ENCODE results near the gene CFAP45. TPM values are rescaled to one million over a fixed set of nuclear protein-coding genes. Genes with fewer than 3 reads are reported as not detected.

CFAP45 gene
- total RNA-seq, 1 donor from 2014 or later = 1.5 TPM

DNA sequence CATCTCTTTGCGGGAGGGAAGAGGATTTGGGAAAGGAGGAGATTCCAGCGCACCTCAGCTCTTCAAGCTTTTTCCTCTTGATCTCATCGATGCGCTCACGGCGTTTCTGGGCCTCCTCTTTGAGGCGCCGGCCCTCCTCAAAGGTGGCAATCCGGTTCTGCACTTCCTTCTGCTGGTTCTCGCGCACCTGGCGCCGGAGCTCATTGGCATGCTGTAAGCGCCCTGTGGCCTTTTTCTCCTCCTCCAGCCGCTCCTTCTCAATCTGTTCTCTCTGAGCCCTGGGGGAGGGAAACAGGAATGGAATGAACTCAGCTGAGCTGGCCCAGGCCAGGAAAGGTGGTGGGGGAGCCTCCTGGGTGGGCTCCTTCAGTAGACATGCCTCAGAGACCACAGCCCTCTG is 27.1 kb downstream of the CFAP45 start:
- peak; percentile 58 for ATAC-seq

DNA sequence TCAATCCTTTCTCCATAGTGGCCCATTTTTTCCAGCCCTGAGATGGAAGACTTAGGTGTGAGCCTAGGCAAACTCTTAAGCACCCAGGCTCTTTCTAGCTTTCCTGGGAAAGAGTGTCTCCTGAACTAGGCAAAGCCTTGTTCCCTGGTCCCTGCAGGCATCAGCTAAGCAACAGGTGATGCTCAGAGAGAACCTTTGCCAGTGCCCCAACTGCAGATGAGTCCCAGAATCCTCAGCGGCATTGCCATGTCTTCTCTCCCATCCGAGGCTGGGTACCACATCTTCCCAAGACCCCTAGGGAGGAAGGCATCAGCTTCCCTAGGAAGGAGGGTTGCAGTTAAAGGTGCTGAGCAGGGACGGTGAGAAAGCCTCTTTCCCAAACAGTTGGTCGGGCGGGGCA is 29.3 kb downstream of the CFAP45 start:
- ATAC-seq = no peak

DNA sequence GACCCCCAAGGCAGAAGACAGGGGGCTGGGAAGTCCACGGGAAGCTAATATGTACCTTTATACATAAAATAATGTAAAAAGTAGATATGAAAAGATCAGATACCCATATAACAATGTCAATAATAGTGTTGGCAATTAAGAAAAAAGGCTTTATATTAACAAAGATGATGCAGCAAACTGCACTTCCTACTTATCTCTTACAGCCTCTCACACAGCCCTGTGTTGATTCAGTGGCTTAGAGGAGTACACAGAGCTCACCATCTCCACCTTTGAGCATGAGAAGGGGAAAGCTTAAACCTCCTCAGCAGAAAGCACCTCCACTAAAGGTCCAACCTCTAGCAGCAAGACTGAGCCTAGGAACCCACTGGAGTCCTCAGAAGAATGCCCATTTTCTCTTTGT is 30.4 kb downstream of the CFAP45 start:
- no peak for ATAC-seq

DNA sequence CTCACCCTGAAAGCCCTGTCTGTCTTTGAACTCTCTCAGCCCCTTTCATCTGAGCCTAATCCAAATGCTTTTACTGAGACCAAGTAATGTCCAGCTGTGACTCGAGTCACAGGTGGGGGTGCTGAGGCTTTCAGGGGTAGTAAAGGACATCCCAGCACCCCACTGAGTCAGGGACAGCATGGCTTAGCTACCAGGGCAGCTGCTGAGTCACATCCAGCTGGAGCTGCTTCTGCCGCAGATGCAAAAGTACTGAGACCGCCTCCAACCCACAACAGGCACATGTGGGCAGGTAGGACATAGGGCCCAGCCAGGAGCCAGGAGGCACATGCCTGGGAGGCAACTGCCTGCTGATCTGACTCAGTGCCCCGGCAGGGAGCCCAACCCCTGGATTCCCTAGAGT is 30.8 kb downstream of the CFAP45 start:
- ATAC-seq = peak; percentile 72

DNA sequence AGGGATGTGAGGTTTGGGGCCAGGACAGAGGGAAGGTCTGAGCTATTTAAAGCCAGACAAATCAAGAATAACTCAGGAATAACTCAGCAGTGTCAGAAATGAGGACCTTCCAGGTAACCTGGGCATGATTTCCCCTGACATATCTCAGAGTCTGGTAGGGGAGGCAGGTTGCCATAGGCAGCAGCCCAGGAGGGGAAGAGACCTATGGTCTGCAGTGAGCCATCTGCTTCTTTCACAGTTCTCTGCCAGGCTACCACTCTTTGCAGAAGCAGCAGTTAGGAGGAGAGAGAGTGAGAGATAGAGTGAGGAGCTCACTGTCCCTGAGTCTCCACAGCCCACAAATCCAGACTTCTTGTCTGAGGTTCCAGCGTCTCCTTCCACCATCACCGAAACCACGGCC is 31.2 kb downstream of the CFAP45 start:
- no peak for ATAC-seq

DNA sequence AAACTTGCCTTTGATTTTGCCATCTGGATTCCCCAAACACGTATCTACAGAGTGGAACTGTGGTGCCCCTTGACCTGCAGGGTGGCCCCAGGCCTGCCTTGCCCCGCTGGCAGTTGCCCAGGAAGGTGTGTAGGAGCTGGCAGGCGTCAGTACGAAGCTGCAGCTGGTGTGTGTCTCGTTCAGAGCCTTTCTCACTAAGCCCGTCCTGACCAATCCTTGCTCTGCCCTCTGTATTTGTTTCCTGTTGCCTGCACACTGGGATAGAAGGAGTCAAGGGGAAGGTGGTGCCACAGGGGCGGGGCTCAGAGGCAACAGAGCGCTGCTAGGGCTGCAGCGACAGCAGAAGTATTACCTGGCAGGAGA is 32.3 kb downstream of the CFAP45 start:
- peak; percentile 95 for ATAC-seq

DNA sequence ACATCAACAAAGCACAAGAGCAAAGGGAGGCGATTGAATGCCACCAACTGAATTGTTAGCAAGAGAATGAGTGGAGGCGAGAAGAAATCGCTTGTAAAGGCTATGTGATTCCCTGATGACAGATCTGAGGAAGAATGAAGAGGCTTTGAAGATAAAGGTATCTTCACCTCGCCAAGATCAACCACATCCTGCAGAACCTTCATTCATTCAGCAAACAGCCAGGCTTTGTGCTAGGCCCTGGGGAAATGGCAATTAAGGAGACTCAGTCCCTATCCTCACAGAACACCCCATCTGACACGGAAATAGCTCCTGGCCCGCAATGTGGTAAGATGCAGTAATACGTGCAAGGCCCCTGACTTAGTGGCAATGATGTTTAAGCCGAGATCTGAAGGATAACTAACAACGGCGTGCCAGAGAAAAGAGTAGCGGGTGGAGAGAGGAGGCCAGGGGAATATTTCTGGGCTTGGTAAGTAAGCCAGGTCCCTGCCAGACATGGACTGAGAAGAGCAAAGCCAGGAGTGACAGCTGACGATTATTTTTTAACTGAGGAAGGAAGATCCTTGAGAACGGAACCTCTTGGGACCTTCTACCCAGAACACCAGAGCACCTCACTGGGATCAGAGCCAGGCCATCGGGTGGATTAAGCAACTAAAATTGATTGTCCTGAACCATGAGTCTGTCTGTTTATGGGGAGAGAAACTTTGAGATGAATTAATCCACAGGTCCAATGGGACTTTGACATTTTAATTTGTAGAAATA is 32.9 kb downstream of the CFAP45 start:
- no peak for ATAC-seq

DNA sequence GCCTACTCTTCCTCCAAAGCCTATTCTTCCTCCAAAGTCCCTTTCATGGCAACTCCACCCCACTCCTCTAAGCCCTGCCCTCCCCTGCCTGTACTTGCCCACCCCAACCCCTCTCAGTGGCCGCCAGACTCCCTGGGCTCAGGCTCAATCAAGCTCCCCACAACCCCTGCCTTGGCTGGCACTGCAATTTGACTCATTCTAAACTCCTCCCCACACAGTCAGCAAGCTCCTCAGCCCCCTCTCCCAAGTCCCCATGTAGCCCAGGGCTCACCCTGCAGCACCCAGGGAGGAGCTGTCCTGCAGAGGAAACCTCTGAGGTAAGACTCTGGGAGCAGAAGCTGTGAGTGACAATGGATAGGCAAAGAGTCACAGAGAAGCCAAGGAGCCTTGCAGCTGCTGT is 33.9 kb downstream of the CFAP45 start:
- no peak for ATAC-seq

DNA sequence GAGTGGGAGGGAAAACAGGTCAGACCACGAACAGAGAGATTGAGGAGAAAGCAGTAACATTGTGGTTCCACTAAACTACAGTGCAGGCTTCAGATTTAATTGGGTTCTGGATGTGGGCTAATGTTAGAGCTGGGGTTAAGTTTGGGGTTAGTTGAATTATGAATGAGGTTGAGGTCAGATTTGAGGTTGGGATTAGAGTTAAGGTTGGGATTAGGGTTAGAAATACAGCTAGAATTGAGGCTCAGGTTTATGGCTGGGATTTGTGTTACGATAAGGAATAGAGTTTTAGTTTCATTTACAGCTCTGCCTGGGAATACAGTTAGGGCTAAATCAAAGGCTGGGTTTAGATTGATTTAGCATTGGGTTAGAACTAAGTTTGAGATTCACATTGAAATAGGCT is 35.7 kb downstream of the CFAP45 start:
- no peak for ATAC-seq

DNA sequence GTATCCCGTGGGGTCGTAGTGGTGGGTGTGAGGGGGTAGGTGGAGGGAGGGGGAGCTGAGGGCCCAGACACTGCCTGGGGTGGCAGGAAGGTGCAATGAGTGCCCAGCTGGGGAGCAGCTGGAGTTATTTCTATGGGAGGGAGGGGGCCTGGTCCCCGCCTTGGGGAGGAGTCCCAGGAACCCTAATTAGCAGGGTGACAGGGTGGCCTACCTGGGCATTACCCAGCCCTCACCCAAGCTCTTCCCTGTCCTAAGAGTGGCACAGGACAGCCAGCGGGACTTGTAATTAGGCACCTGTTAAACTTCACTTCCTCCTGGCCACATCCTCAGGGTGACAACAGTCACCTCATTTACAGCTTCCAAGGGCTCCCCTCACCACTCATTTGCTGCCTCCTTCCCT is 37.4 kb downstream of the CFAP45 start, which contains the start of gene VSIG8:
Gene VSIG8, minus strand, starts transcription at position 101 of the 400 bp plus-strand sequence. CDS start 136 bp downstream, outside the sequence.
- no peak for ATAC-seq

DNA sequence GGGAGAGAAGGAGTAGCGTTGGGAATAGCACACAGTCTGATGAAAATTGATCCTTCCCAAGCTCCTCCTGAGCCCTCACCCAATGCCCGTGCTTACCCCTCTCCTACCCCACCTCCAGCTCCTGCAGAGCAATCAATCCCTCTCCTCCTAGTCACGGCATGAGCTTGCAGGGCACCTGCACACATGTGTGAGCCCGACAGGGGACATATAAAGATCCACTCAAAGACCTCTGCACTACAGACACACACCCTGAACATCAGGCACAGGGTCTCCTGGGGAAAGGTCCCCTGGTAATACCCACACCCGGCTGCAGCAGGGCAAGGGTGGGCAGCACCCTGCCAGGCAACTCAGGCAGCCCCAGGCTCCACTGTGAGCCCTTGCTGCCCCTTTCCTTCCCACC is 37.9 kb downstream of the CFAP45 start:
- ATAC-seq = no peak

DNA sequence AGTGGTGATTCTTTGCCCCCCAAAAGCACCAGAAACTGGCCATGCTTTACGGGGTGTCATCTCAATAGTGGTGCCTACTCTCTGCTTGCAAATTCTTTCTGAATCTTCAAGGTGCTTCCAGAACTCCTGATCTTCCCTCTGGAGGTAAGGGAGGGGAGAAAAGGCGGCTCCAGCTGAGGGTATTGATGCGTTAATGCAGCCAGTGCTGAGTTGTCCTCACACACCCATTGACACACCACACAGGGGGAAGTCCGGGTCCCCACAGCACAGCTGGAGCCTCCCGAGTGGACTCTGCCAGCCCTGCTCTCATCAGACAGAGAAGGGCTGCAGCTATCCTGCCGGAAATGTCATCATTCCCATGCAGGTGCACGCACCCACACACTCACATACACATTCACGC is 38.7 kb downstream of the CFAP45 start:
- ATAC-seq = no peak

DNA sequence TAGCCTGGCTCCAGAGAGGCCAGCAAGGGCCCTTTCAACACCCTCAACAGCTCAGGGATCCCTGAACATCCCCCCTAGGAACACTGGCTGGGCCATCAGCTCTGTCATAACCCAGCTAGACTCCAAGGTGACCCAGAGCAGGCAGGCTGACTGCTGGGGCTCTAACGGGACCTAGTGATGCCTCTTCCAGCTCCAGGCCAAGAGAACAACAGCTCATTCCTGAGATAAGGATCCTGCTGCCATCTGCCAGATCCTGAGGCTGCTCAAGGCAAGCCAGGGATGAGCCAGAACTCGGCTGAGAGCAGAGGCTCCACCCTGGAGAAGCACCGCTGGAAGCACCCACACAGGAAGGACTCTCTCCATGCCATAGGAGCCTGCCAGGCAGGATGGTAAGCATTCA is 39.5 kb downstream of the CFAP45 start:
- peak; percentile 1 for ATAC-seq

DNA sequence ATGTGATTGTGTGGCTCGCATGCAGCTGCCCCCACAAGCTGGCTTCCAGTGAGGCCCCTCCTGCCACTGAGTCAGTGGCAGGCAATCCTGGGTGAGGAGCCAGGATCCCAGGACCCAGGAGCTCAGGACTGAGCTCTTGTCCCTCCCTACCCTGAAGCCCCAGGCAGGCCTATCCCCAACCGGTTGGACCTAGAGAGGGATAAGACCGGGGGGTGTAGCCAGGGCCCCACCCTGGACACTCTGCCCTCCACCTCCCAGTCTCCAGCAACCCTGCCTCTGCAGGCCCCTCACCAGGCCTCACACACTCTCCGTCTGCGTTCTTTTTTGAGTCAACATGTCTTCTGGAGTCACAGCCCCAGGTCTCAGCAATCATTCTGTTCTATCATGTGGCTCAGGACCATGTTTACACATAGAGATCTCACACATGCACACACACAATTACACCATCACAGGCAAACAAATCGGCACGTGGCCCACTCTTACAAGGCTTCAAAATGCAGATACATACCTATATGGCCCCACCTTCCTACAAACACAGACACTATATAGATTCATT is 40.1 kb downstream of the CFAP45 start:
- ATAC-seq = peak; percentile 90

DNA sequence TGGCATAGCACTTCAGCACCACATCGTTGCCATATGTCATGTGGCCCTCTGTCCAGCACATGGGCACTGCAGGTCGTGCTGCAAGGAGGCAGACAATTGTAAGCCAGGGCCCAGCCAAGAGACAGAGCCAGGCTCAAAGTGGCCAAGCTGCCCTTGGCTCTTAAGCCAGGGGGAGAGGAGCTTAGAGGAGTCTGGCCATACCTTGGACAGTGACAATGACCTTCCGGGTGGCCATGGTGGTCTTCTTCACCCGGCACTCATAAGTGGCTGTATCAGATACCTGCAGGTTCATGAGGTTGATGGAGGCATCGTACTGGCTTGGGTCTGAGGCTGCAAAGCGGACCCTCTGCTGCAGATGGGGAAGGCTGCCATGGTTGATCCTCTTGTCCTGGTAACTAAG is 42.1 kb downstream of the CFAP45 start:
- ATAC-seq = no peak

DNA sequence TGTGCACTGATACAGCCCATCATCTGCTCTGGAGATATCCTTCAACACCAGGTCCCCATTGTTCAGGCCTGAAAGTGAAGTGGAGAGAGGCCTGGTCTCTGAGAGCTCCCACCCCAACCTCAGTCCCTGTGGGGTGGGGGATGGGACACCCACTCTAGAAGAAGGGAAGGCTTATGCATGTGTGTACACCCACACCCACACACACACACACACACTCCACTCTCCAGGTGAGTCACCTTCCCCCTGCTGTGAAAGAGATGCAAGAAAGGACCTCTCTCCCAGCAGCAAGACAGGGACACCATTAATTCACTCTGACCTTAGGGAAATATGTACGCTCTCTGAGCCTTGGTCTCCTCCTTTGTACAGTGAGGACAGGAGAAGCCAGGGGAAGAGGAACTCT is 43.4 kb downstream of the CFAP45 start:
- ATAC-seq = no peak

DNA sequence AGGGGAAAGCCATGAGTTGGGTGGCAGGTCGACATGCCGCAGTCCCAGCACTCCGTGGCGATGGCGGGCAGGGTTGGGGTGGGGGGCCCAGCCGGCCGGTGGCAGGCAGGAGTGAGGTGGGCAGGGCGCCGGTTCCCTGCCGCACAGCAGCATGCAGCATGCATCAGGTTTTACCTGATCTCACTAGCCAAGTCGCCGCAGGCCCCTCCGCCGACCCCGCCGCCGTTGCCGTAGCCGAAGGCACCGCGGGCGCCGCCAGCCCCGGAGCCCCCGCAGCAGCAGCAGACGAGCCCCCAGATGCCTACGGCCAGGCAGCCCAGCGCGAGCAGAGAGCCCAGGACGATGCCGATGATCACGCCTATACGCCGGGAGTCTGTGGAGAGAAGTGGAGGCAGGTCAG is 44.3 kb downstream of the CFAP45 start:
- ATAC-seq = no peak

DNA sequence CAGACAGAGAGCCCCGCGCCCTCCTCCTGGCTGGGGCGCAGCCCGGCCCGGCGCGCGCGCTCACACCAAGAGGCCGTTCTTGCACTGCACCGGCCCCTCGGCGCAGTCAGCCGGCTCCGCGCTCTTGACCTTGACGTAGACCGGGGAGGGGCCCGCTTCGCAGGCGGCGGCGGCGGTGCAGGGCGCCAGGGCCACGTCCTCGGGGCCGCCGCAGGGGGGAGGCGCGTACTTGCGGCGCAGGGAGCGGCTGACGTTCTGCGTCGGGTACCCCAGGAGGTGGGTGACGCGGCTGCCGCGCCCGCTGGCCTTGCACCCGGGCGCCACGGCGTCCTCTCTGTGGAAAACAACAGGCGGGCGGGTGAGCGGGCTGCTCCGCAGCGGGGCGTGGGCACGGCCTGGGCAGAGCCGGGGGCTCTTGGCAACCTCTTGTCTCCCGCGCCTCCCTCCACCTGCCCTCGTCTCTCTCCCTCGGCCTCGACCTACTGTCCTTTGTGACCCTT is 45.2 kb downstream of the CFAP45 start:
- ATAC-seq = peak; percentile 89

DNA sequence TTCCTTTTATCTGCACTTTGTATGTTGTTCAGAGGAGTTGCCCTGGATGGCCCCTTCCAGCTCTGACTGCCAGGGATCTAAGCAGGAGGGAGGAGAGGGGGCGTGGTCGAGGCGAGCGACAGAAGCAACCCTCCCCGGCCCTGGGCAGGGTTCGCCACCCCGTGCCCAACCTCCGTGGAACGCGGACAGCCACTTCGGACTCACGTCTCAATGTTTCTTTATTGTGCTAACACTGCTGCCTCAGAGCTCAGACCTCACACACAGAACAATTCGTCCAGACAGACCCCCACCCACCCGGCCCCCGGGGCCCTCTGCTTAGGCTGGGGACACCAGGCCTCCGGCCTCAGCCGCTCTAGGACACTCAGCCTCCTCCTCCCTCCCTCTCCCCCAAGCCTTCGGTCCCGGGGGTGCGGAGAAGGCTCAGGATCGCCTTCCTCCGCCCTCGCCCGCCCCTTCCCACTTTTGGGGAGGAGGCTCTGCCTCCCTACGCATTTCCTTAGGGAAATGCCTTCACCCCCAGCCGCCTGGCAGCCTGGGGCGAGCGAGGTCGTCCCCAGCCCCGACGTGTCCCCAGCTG is 45.8 kb downstream of the CFAP45 start:
- ATAC-seq = peak; percentile 57

DNA sequence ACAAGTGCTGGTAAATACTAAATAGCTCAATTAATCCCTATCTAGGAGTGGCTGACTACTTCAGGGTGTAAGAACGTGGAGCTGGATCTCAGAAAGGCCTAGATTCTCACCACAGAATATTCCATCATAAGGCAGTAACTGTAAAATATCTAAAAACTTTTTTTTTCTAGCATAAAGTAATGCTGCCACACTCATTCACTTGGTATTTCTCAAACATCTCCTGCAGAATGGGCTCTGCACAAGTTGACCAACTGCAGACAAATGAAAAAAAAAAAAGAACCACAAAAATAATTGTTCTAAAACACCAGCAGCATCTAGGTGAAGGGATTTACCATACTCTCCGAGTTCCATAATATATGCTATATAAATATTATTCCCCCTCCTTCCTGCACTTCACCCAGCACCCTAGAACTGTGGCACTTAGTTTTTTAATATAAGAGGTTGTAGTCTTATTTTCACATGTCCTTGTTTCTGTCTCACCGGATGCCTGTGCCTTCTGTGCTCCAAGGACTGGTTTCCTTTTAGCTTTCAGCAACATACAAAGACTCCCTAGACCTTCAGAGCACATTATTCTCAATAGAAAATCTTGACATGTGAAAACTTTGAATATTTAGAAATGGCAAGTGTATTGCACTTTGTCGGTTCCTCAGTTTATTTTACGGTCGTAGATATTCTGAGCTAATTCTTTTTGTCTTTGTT is 46.4 kb downstream of the CFAP45 start:
- no peak for ATAC-seq

DNA sequence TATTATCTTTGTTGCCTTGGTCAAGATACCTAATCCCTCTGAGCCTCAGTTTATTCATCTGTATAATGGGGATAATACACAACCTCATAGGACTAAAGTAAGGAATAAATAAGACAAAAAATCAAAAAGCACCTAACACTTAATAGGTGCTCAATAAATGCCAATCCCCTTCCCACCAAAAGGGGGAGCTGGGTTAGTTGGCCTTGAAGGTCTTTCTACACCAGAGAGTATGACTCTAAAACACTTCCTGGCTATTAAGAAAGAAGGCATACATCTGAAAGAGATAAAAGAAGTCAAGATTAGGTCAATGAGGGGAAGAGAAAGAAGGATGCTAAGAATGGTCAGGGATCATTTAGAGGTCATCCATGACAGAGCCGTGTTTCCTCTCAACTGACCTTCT is 48.6 kb downstream of the CFAP45 start:
- no peak for ATAC-seq

DNA sequence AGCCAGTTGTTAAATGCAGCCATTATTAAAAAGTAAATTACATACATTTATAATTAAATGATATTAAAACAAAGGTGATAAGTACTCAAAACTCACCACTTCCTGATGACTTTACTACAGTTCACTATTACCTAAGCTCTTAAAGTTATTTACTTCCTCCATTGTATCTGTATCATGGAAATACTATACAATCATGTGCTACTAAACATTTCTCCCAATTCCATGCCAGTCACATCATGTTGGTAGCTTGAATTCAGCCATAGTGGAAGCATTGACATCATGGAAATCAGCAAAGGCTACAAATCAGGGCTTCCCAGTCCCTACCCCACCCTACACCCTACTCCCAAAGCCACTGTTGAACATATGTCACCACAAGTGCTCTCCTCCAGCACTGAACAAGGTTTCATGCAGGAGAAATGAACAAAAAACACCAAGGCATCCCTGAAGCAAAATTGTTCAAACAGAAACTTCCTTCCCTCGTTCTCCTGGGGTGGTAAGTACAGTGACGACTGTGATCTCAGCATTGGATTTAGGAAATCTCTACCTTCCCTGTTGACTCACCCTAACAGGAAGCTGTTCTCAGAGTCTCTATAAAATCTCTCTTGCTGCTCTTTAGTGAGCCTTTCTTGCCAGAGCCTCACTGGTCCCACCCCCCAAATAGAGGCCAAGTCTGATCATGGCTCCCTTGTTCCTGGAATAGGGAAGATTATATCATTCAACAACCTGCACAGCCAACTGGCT is 50.2 kb downstream of the CFAP45 start:
- ATAC-seq = peak; percentile 35

DNA sequence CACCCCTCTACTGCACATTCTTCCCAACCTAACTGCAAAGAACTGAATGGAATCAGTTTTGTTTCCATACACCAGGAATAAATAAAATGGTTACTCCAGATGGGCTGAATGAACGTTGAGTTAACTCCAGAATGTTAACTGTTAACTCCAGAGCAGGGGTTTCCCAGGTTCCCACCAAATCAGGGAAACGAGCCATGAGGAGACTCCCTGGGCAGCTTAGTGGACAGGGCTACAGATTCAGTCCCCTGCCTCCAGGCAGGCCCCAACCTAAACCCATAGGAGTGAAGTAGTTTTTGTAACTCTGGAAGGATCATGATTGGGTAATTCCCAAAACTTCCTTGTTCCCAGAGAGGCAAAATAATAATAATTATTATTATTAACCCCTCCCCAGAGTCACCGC is 51.6 kb downstream of the CFAP45 start:
- no peak for ATAC-seq
